ENCODE results near the gene PLA2G15.
A peak's percentile ranks its signal among the peaks of the same experiment; 100 is the strongest.

PLA2G15 gene

GRCh38 chr16:68259007-68259825, 14.0 kb downstream of the PLA2G15 start:
- TF ChIP-seq Cebpa-rat (IDR thresholded peaks at IDR 0.05), result no peak
- Histone ChIP-seq H3K4me2 (peak overlapping the region; percentile 95), H3K9ac (peak overlapping the region; percentile 88), H3K4me1 (peaks cover 92% of the 10 kb centered on the region), H3K9me3 (no peaks in the 10 kb centered on the region), H3K36me3 (peaks cover 52% of the 10 kb centered on the region), H3K27me3 (no peaks in the 10 kb centered on the region), H4K20me1 (no peaks in the 10 kb centered on the region), H3K4me3 (no peak overlapping the region), H3K27ac (peak overlapping the region; percentile 99)

DNA sequence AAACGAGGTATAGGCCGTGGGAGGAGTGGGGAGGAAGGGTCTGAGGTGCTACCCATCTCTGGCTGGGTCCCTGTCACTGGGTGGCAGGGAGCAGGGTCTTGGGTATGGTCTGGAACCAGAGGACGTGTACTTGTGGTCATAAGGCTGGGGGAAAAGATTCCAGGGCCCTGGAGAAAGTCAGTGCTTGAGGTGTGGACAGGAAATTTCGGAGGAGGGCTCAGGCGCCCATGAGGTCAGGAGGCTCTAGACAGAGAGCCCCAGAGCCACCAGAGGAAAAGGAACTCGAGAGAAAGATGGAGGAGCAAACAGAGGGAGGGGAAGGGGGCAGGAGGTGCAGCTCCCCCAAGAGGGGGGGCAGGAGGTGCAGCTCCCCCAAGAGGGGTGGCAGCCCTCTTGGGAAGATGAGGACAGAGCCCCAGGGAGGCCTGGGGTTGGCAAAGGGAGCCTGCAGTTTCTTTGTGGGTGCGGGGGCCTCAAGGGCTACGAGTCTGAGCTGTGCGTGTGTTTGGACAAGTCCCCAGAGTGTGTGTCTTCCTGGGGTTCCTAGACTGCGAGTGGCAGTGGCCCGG, 18.5 kb downstream of the PLA2G15 start:
- TF ChIP-seq Cebpa-rat (IDR thresholded peaks at IDR 0.05), result no peak
- H3K36me3 ChIP-seq, result peaks cover 41% of the 10 kb centered on the region
- peak overlapping the region; percentile 88 for H3K4me3 ChIP-seq
- H3K27ac ChIP-seq, result peak overlapping the region; percentile 97
- no peaks in the 10 kb centered on the region for H3K27me3 ChIP-seq
- H3K9ac ChIP-seq, result peak overlapping the region; percentile 94
- no peaks in the 10 kb centered on the region for H3K9me3 ChIP-seq
- H4K20me1 ChIP-seq, result peaks cover 34% of the 10 kb centered on the region
- peaks cover 82% of the 10 kb centered on the region for H3K4me1 ChIP-seq
- H3K4me2 ChIP-seq, result peak overlapping the region; percentile 82

DNA sequence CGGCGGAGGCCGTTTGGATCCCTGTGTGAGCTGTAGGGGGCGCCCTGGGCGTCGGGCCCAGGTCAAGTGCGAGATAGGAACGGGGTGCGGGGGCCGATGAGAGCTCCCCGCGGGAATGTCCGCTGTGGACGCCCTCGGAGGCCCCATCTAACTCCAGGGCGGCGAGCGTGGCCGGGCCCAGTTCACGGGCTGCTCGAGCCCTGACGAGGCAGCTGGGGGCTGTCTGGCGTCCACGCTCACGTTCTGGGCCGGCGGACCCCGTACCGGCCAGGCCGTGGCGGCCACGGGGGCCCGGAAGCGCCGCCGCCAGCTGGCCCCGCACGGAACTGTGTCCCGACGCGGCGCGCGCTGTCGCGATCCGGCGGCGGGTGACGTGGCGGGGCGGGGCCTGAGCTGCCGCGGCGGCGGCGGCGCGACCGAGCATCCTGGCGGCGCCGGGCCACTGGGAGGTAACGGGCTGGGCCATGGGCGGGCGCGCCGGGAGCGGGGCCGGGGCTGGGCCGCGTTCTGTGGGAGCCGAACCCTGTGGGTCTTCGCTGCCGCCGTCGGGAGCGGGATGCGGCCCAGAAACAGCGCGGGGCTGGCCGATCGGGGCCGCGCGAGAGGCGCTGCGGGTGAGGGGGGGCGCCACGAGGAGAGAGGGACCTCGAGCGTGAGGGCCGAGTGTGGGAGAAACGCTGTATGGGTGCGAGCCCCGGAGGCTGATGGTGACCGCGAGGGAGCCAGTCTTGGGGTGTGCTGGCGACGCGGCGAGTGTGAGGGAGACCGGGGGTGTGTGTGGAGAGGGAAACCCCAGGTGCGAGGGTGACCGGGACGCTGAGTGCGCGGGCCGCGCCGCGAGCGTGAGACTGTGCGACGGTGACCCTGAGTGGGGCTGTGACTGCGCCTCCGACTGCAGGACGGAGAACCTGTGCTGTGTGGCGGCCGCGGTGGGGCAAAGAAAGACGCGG, 19.2 kb downstream of the PLA2G15 start, which contains the start of gene SLC7A6:
Gene SLC7A6, plus strand, starts transcription at position 399 of the 950 bp plus-strand sequence. CDS start 10,201 bp downstream, outside the sequence.
- H3K9me3 ChIP-seq, result no peaks in the 10 kb centered on the region
- peak within 1 kb of the TSS; percentile 94 for H3K9ac ChIP-seq
- H3K4me2 ChIP-seq, result peak within 1 kb of the TSS; percentile 82
- H3K4me1 ChIP-seq, result peaks cover 77% of the 10 kb centered on the region
- no peaks in the 10 kb centered on the region for H3K27me3 ChIP-seq
- no peak for TF ChIP-seq Cebpa-rat (IDR thresholded peaks at IDR 0.05)
- H3K4me3 ChIP-seq, result peak within 1 kb of the TSS; percentile 88
- H4K20me1 ChIP-seq, result peaks cover 42% of the 10 kb centered on the region
- H3K36me3 ChIP-seq, result peaks cover 41% of the 10 kb centered on the region
- peak within 1 kb of the TSS; percentile 97 for H3K27ac ChIP-seq

- peak overlapping the region; percentile 97 for H3K27ac ChIP-seq
- H3K36me3 ChIP-seq, result peaks cover 40% of the 10 kb centered on the region
- H3K9me3 ChIP-seq, result no peaks in the 10 kb centered on the region
- no peaks in the 10 kb centered on the region for H3K27me3 ChIP-seq
- no peak for TF ChIP-seq Cebpa-rat (IDR thresholded peaks at IDR 0.05)
- H4K20me1 ChIP-seq, result peaks cover 50% of the 10 kb centered on the region
- H3K4me2 ChIP-seq, result peak overlapping the region; percentile 82
- H3K9ac ChIP-seq, result peak overlapping the region; percentile 94
- peak overlapping the region; percentile 88 for H3K4me3 ChIP-seq
- H3K4me1 ChIP-seq, result peaks cover 68% of the 10 kb centered on the region
These were observed 20.1 kb downstream of the PLA2G15 start for GRCh38 chr16:68265078-68265920.

DNA sequence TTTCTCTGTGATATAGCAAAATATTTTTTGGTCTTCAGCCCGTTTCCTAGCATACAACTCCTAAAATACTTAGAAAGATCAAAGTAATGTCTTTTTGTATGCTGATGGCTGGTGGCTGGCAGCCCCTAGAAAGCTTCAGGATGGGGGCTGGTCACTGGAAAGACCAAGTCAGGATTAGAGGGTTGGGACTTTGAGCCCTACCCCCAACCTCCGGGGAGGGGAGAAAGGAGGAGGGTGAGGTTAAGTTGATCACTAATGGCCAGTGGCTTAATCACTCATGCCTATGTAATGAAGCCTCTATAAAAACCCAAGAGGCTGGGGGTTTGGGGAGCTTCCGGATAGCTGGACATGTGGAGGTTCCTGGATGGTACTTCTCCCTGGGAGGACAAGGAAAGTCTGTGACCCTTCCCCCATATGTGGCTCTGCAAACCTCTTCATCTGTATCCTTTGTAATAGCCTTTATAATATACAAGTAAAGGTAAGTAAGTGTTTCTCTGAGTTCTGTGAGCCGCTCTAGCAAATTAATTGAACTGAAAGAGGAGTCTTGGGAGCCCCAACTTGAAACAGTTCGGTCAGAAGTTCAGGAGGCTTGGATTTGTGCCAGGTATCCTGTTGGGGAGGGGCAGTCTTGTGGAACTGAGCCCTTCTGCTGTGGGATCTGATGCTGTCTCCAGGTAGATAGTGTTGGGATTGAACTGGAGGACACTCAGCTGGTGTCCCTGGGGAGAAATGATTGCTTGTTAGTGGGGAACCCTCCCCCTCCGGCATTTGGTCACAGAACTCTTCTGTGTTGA, 22.6 kb downstream of the PLA2G15 start:
- Histone ChIP-seq H3K4me3 (no peak overlapping the region), H3K27me3 (no peaks in the 10 kb centered on the region), H4K20me1 (peaks cover 76% of the 10 kb centered on the region), H3K4me1 (peaks cover 53% of the 10 kb centered on the region), H3K27ac (no peak overlapping the region), H3K36me3 (peaks cover 54% of the 10 kb centered on the region), H3K9ac (no peak overlapping the region), H3K4me2 (peak overlapping the region; percentile 51), H3K9me3 (no peaks in the 10 kb centered on the region)
- TF ChIP-seq Cebpa-rat (IDR thresholded peaks at IDR 0.05), result no peak

DNA sequence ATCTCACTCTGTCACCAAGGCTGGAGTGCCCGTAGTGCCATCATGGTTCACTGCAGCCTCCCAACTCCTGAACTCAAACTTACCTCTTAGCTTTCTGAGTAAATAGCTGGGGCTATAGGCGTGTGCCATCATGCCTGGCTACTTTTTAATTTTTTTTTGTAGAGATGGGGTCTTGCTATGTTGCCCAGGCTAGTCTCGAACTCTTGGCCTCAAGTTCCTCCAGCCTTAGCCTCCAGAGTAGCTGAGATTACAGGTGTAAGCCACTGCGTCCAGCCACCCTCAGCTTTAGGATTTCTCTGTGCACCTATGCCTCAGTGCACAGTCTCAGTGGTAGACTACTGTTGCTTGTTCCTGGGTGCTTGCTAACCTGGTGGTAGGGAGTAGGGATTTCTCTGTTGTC, 24.6 kb downstream of the PLA2G15 start:
- no peaks in the 10 kb centered on the region for H3K27me3 ChIP-seq
- TF ChIP-seq Cebpa-rat (IDR thresholded peaks at IDR 0.05), result no peak
- no peak overlapping the region for H3K4me2 ChIP-seq
- H3K9ac ChIP-seq, result no peak overlapping the region
- no peak overlapping the region for H3K27ac ChIP-seq
- H4K20me1 ChIP-seq, result peaks cover 95% of the 10 kb centered on the region
- H3K36me3 ChIP-seq, result peaks cover 74% of the 10 kb centered on the region
- H3K9me3 ChIP-seq, result no peaks in the 10 kb centered on the region
- H3K4me3 ChIP-seq, result no peak overlapping the region
- peaks cover 50% of the 10 kb centered on the region for H3K4me1 ChIP-seq

DNA sequence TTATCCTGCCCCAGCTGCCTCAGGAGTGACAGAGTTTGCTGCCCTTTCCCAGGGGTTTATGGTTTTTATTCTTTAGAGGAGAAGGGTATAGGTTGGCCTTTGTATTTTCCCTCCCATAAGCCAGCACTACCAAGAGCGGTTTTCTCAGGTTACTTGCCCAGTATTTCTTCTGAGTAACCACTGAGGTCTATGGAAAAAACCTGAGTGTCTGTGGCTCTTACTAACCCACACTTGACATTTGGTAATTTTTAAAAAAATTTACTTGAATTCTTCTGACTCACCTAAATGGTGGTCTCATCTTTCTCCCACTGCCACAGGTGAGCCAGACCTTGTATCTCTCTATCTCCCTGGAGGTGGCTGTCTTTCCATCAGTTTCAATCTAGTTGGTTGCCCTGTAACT, 25.2 kb downstream of the PLA2G15 start:
- H3K9ac ChIP-seq, result no peak overlapping the region
- peaks cover 54% of the 10 kb centered on the region for H3K4me1 ChIP-seq
- H3K27me3 ChIP-seq, result no peaks in the 10 kb centered on the region
- no peak for TF ChIP-seq Cebpa-rat (IDR thresholded peaks at IDR 0.05)
- H3K9me3 ChIP-seq, result no peaks in the 10 kb centered on the region
- no peak overlapping the region for H3K27ac ChIP-seq
- H3K4me3 ChIP-seq, result no peak overlapping the region
- peaks cover 98% of the 10 kb centered on the region for H4K20me1 ChIP-seq
- H3K4me2 ChIP-seq, result no peak overlapping the region
- peaks cover 79% of the 10 kb centered on the region for H3K36me3 ChIP-seq

- peaks cover 40% of the 10 kb centered on the region for H3K4me1 ChIP-seq
- peaks cover 90% of the 10 kb centered on the region for H3K36me3 ChIP-seq
- 0 out of 2 replicates have a peak overlapping the region, but pooled peaks have one; percentile 4 for H3K4me2 ChIP-seq
- H4K20me1 ChIP-seq, result peaks cover 90% of the 10 kb centered on the region
- no peak for TF ChIP-seq Cebpa-rat (IDR thresholded peaks at IDR 0.05)
- no peak overlapping the region for H3K9ac ChIP-seq
- H3K27me3 ChIP-seq, result no peaks in the 10 kb centered on the region
- H3K9me3 ChIP-seq, result no peaks in the 10 kb centered on the region
- no peak overlapping the region for H3K27ac ChIP-seq
- H3K4me3 ChIP-seq, result no peak overlapping the region
These were observed 27.5 kb downstream of the PLA2G15 start for GRCh38 chr16:68272507-68273209.

Data from BLaER1 (cell line).